Loucy (cell line): ENCODE measurements around the gene INSIG2.

Experiments
- H2AFZ ChIP-seq: fragments of 200-600 bp; sonication (generic); 2 replicates; pipeline ENCODE4 v1.6.0; 2016; ENCODE audit warnings: antibody characterized with exemption, mild to moderate bottlenecking, low read length, moderate library complexity
- H3F3A ChIP-seq: fragments of 200-600 bp; 2 replicates; pipeline ENCODE4 v1.6.0; 2016; ENCODE audit warnings: antibody characterized with exemption, low read depth, mild to moderate bottlenecking
- H3K27me3 ChIP-seq: fragments of 200-600 bp; sonication (generic); 2 replicates; pipeline ENCODE4 v1.6.1; 2014; ENCODE audit warnings: low read length, mild to moderate bottlenecking; ENCODE audit not compliant: insufficient read depth, poor library complexity, severe bottlenecking
- H3K36me3 ChIP-seq: fragments of 200-600 bp; sonication (generic); 2 replicates; pipeline ENCODE4 v1.6.1; 2016; ENCODE audit warnings: low read length; ENCODE audit not compliant: insufficient read depth
- H3K4me1 ChIP-seq: fragments of 200-600 bp; sonication (generic); 2 replicates; pipeline ENCODE4 v1.5.1; 2014; ENCODE audit warnings: low read length, mild to moderate bottlenecking; ENCODE audit not compliant: insufficient read depth, poor library complexity, severe bottlenecking
- H3K4me2 ChIP-seq: fragments of 200-600 bp; sonication (generic); 2 replicates; pipeline ENCODE4 v1.6.0; 2014; ENCODE audit warnings: antibody characterized with exemption, low read length, low read depth, mild to moderate bottlenecking; ENCODE audit not compliant: poor library complexity, severe bottlenecking
- H3K4me3 ChIP-seq: fragments of 200-600 bp; sonication (generic); 2 replicates; pipeline ENCODE4 v1.5.1; 2014; ENCODE audit warnings: low read length, mild to moderate bottlenecking, mixed read lengths; ENCODE audit not compliant: poor library complexity, severe bottlenecking
- H3K79me2 ChIP-seq: fragments of 200-600 bp; sonication (generic); 2 replicates; pipeline ENCODE4 v1.6.1; 2014; ENCODE audit warnings: low read length; ENCODE audit not compliant: insufficient read depth
- H3K9ac ChIP-seq: fragments of 200-600 bp; sonication (generic); 2 replicates; pipeline ENCODE4 v1.6.0; 2014; ENCODE audit warnings: mild to moderate bottlenecking, low read depth, low read length, moderate library complexity; ENCODE audit not compliant: poor library complexity, severe bottlenecking
- H3K9me2 ChIP-seq: fragments of 200-600 bp; sonication (generic); replicated peaks from 2 replicates; pipeline ENCODE4 v1.6.1; 2016; ENCODE audit warnings: low read depth, low read length, mixed read lengths
- H3K9me3 ChIP-seq: fragments of 200-600 bp; sonication (generic); 2 replicates; pipeline ENCODE4 v1.6.1; 2014; ENCODE audit warnings: mild to moderate bottlenecking, antibody characterized with exemption, low read length, low read depth; ENCODE audit not compliant: insufficient read depth
- H4K20me1 ChIP-seq: fragments of 200-600 bp; sonication (generic); 2 replicates; pipeline ENCODE4 v1.6.0; 2014; ENCODE audit warnings: antibody characterized with exemption, low read length, mild to moderate bottlenecking; ENCODE audit not compliant: insufficient read depth, poor library complexity, severe bottlenecking
- EZH2phosphoT487 ChIP-seq: fragments of 200-600 bp; IDR thresholded peaks from 2 replicates; pipeline ENCODE4 v1.6.1; 2018; ENCODE audit warnings: antibody characterized with exemption, mild to moderate bottlenecking, moderate library complexity, borderline replicate concordance
- TF ChIP-seq, protein P1 (sequence below): fragments of 200-600 bp; sonication (generic); conservative IDR thresholded peaks from 2 replicates; pipeline ENCODE4 v1.5.1; 2014; ENCODE audit warnings: mild to moderate bottlenecking, antibody characterized with exemption, low read length

INSIG2 gene

DNA sequence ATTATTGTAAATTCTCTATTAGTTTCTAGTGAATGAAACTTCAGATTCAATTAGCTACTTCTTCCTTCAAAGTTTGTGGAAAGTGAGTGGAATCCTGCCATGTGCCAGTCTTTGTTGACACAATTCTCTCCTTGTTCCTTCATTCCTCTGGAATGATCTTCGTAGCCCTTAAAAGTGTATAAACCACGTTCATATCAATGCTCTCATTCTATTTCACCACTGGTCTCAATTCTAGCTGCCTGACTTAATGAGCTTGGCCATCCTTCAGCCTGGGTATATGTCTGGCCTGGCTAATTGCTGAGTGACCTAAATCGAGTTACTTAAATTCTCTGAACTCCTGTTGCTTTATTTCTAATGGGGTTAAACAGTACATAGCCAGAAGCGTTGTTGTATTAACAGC, 43.5 kb downstream of the INSIG2 start:
- H3K4me1 ChIP-seq: peaks cover 18% of the 10 kb centered on the region
- H3K4me3 ChIP-seq: no peak overlapping the region
- no peaks in the 10 kb centered on the region for H3K9me2 ChIP-seq
- peak overlapping the region; percentile 43 for H3K4me2 ChIP-seq
- no peak overlapping the region for H3K9ac ChIP-seq
- no peak for TF ChIP-seq EZH2phosphoT487
- TF ChIP-seq, protein P1, sequence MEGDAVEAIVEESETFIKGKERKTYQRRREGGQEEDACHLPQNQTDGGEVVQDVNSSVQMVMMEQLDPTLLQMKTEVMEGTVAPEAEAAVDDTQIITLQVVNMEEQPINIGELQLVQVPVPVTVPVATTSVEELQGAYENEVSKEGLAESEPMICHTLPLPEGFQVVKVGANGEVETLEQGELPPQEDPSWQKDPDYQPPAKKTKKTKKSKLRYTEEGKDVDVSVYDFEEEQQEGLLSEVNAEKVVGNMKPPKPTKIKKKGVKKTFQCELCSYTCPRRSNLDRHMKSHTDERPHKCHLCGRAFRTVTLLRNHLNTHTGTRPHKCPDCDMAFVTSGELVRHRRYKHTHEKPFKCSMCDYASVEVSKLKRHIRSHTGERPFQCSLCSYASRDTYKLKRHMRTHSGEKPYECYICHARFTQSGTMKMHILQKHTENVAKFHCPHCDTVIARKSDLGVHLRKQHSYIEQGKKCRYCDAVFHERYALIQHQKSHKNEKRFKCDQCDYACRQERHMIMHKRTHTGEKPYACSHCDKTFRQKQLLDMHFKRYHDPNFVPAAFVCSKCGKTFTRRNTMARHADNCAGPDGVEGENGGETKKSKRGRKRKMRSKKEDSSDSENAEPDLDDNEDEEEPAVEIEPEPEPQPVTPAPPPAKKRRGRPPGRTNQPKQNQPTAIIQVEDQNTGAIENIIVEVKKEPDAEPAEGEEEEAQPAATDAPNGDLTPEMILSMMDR: no peak
- no peaks in the 10 kb centered on the region for H3K9me3 ChIP-seq
- H3K27me3 ChIP-seq: no peaks in the 10 kb centered on the region
- 0 out of 2 replicates have a peak, but pooled peaks cover 3% of the 10 kb centered on the region for H3F3A ChIP-seq
- no peaks in the 10 kb centered on the region for H3K36me3 ChIP-seq
- no peaks in the 10 kb centered on the region for H3K79me2 ChIP-seq
- H4K20me1 ChIP-seq: no peaks in the 10 kb centered on the region
- no peak overlapping the region for H2AFZ ChIP-seq

DNA sequence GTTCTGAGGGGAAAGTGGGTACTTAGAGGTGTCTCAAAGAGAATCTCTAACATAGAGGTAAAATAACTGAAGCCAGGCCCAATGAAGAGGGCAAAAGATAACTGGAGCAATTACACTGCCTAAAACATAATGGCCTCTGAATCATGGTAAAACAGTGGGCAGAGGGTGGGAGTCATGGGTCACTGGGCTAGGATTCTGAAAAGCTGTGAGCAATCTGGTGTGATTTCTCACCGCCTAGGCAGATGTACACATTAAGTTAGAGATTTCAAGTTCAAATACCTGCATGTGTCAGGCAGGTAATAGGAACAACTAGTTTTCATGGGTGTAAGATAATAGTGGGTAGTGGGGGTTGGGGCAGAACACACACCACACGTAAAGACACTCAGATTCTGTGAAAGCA, 45.6 kb downstream of the INSIG2 start:
- no peak overlapping the region for H3K9ac ChIP-seq
- no peak overlapping the region for H2AFZ ChIP-seq
- H3K9me2 ChIP-seq: no peaks in the 10 kb centered on the region
- TF ChIP-seq, protein P1: no peak
- no peak for TF ChIP-seq EZH2phosphoT487
- H3F3A ChIP-seq: 0 out of 2 replicates have a peak, but pooled peaks cover 3% of the 10 kb centered on the region
- no peaks in the 10 kb centered on the region for H3K36me3 ChIP-seq
- H3K27me3 ChIP-seq: no peaks in the 10 kb centered on the region
- no peak overlapping the region for H3K4me2 ChIP-seq
- no peaks in the 10 kb centered on the region for H4K20me1 ChIP-seq
- no peak overlapping the region for H3K4me3 ChIP-seq
- no peaks in the 10 kb centered on the region for H3K9me3 ChIP-seq
- peaks cover 18% of the 10 kb centered on the region for H3K4me1 ChIP-seq
- H3K79me2 ChIP-seq: no peaks in the 10 kb centered on the region

DNA sequence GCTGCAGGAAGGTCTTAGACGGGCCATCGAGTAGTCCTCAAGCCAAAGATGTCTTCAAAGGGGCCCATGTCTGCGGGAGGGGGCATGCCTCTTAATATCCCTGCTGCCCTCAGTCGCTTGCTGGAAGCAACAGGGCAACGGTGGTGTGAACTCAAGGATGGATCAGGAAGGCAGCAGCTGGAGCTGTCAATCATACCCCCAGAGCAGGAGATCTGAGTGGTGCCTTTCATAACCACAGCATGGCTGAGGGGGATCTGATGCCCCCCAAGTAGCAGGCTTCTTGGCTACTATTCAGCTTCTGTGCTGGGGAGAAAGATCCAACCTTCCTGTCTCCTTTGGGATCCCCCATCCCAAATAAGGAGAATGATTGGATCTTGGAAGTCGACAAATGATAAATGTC, 46.4 kb downstream of the INSIG2 start:
- Histone ChIP-seq H3K79me2 (no peaks in the 10 kb centered on the region), H3K9me2 (no peaks in the 10 kb centered on the region), H3K9ac (no peak overlapping the region), H4K20me1 (no peaks in the 10 kb centered on the region), H3K4me3 (no peak overlapping the region), H3K36me3 (no peaks in the 10 kb centered on the region), H3K4me1 (peaks cover 18% of the 10 kb centered on the region), H2AFZ (no peak overlapping the region), H3K27me3 (no peaks in the 10 kb centered on the region), H3K4me2 (no peak overlapping the region), H3F3A (0 out of 2 replicates have a peak, but pooled peaks cover 3% of the 10 kb centered on the region), H3K9me3 (no peaks in the 10 kb centered on the region)
- TF ChIP-seq EZH2phosphoT487: no peak
- TF ChIP-seq, protein P1: no peak
